HG03175 (cell line): ENCODE measurements around the gene MPC1.
A peak's percentile ranks its signal among the peaks of the same experiment; 100 is the strongest.
"Not testable (repeated sequence)": the region's sequence is repeated elsewhere in the genome, so short reads cannot be mapped to it uniquely, and the experiment has no call there.

Source experiments
- ATAC-seq: cut with Tn5 transposase; IDR thresholded peaks from one replicate; pipeline ENCODE4 v1.9.1; 2021; ENCODE audit warnings: mild to moderate bottlenecking, moderate library complexity; ENCODE audit not compliant: unreplicated experiment

Gene MPC1

GRCh38 chr6:166408936-166409755 lies 26.4 kb upstream of the MPC1 start:
- no peak for ATAC-seq

- no peak for ATAC-seq
Observed at GRCh38 chr6:166406197-166406596, 23.5 kb upstream of the MPC1 start.

GRCh38 chr6:166405386-166405785 lies 22.6 kb upstream of the MPC1 start:
- ATAC-seq, result no peak

- no peak for ATAC-seq
Observed at GRCh38 chr6:166402582-166403277, 20.0 kb upstream of the MPC1 start.

GRCh38 chr6:166400649-166401250 lies 18.0 kb upstream of the MPC1 start:
- peak; percentile 80 for ATAC-seq

- no peak for ATAC-seq
Observed at GRCh38 chr6:166400181-166400580, 17.4 kb upstream of the MPC1 start.

GRCh38 chr6:166398348-166398747 lies 15.6 kb upstream of the MPC1 start:
- no peak for ATAC-seq

GRCh38 chr6:166397849-166398248 lies 15.1 kb upstream of the MPC1 start:
- no peak for ATAC-seq

- no peak for ATAC-seq
Observed at GRCh38 chr6:166395778-166396177, 13.0 kb upstream of the MPC1 start.

- ATAC-seq, result no peak
Observed at GRCh38 chr6:166395351-166395750, 12.6 kb upstream of the MPC1 start.

- ATAC-seq, result no peak
Observed at GRCh38 chr6:166394036-166394892, 11.5 kb upstream of the MPC1 start.

GRCh38 chr6:166393535-166393823 lies 10.7 kb upstream of the MPC1 start:
- no peak for ATAC-seq

- not testable (repeated sequence) for ATAC-seq
Observed at GRCh38 chr6:166392755-166393534, 10.2 kb upstream of the MPC1 start.

GRCh38 chr6:166389119-166389518 lies 6.4 kb upstream of the MPC1 start:
- no peak for ATAC-seq

- no peak for ATAC-seq
Observed at GRCh38 chr6:166388290-166389004, 5.7 kb upstream of the MPC1 start.

- no peak for ATAC-seq
Observed at GRCh38 chr6:166387642-166388289, 5.0 kb upstream of the MPC1 start.

- not testable (repeated sequence) for ATAC-seq
Observed at GRCh38 chr6:166387098-166387497, 4.4 kb upstream of the MPC1 start.

GRCh38 chr6:166386111-166386510 lies 3.4 kb upstream of the MPC1 start:
- no peak for ATAC-seq

- ATAC-seq, result peak; percentile 1
Observed at GRCh38 chr6:166383802-166384363, 1.1 kb upstream of the MPC1 start.
